ENCODE measurements around the gene MYO7B.

The MYO7B gene

GRCh38 chr2:127646487-127647241 lies 111.2 kb downstream of the MYO7B start:
- Histone ChIP-seq H3K36me3 (ENCODE audit: control insufficient read depth in 2 of 2, insufficient read depth in 2 of 2, low read length in 2 of 2) (peaks cover 12 to 13% of the 10 kb centered on the region in 2 donors), H3K9me3 (ENCODE audit: control insufficient read depth in 2 of 2, low read length in 2 of 2) (no peaks in the 10 kb centered on the region), H3K27ac (ENCODE audit: low read length) (peak overlapping the region; percentile 87), H3K9ac (ENCODE audit: low read length in 2 of 2) (peak overlapping the region; percentile 12 to 42), H3K27me3 (ENCODE audit: control insufficient read depth in 1 of 2, insufficient read depth in 2 of 2, low read length in 2 of 2) (no peaks in the 10 kb centered on the region), H3K4me3 (ENCODE audit: low read length in 2 of 2) (peak overlapping the region in 1 of 2 donors; percentile 40), H3K4me1 (ENCODE audit: control insufficient read depth, insufficient read depth, low read length) (peaks cover 92% of the 10 kb centered on the region)

- H3K27ac ChIP-seq (ENCODE audit: low read length) = peak overlapping the region; percentile 87
- H3K4me3 ChIP-seq (ENCODE audit: low read length in 2 of 2) = peak overlapping the region in 1 of 2 donors; percentile 40
- no peaks in the 10 kb centered on the region for H3K9me3 ChIP-seq (ENCODE audit: control insufficient read depth in 2 of 2, low read length in 2 of 2)
- peak overlapping the region; percentile 11 to 55 for H3K9ac ChIP-seq (ENCODE audit: low read length in 2 of 2)
- no peaks in the 10 kb centered on the region for H3K27me3 ChIP-seq (ENCODE audit: control insufficient read depth in 1 of 2, insufficient read depth in 2 of 2, low read length in 2 of 2)
- peaks cover 8 to 11% of the 10 kb centered on the region in 2 donors for H3K36me3 ChIP-seq (ENCODE audit: control insufficient read depth in 2 of 2, insufficient read depth in 2 of 2, low read length in 2 of 2)
- peaks cover 95% of the 10 kb centered on the region for H3K4me1 ChIP-seq (ENCODE audit: control insufficient read depth, insufficient read depth, low read length)
These were observed 112.0 kb downstream of the MYO7B start for GRCh38 chr2:127647242-127648190.

DNA sequence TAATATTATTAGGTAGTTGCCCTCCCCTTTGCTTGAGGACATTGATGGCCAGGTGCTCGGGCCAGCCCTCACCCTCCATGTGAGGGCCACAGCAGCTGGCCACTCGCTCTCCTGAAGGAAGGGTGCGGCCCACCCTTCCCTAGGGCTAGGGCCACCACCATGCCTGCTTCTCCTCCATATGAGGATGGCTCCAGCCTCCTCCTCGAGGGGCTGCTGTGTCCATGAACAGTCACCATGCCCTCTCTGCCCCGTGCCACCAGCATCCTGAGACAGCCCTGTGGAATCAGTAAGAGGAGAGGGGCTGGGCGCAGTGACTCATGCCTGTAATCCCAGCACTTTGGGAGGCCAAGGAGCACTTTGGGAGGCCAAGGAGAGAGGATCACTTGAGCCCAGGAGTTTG lies 112.8 kb downstream of the MYO7B start:
- peaks cover 96% of the 10 kb centered on the region for H3K4me1 ChIP-seq (ENCODE audit: control insufficient read depth, insufficient read depth, low read length)
- H3K27me3 ChIP-seq (ENCODE audit: control insufficient read depth in 1 of 2, insufficient read depth in 2 of 2, low read length in 2 of 2) = no peaks in the 10 kb centered on the region
- no peaks in the 10 kb centered on the region for H3K9me3 ChIP-seq (ENCODE audit: control insufficient read depth in 2 of 2, low read length in 2 of 2)
- peak overlapping the region; percentile 11 to 55 for H3K9ac ChIP-seq (ENCODE audit: low read length in 2 of 2)
- H3K27ac ChIP-seq (ENCODE audit: low read length) = peak overlapping the region; percentile 87
- peaks cover 3 to 13% of the 10 kb centered on the region in 2 donors for H3K36me3 ChIP-seq (ENCODE audit: control insufficient read depth in 2 of 2, insufficient read depth in 2 of 2, low read length in 2 of 2)
- no peak overlapping the region for H3K4me3 ChIP-seq (ENCODE audit: low read length in 2 of 2)

GRCh38 chr2:127649100-127649611 lies 113.7 kb downstream of the MYO7B start:
- peak overlapping the region; percentile 37 to 49 for H3K4me3 ChIP-seq (ENCODE audit: low read length in 2 of 2)
- H3K4me1 ChIP-seq (ENCODE audit: control insufficient read depth, insufficient read depth, low read length) = peaks cover 96% of the 10 kb centered on the region
- H3K27ac ChIP-seq (ENCODE audit: low read length) = peak overlapping the region; percentile 100
- peaks cover 9 to 17% of the 10 kb centered on the region in 2 donors for H3K36me3 ChIP-seq (ENCODE audit: control insufficient read depth in 2 of 2, insufficient read depth in 2 of 2, low read length in 2 of 2)
- H3K27me3 ChIP-seq (ENCODE audit: control insufficient read depth in 1 of 2, insufficient read depth in 2 of 2, low read length in 2 of 2) = no peaks in the 10 kb centered on the region
- no peaks in the 10 kb centered on the region for H3K9me3 ChIP-seq (ENCODE audit: control insufficient read depth in 2 of 2, low read length in 2 of 2)
- peak overlapping the region; percentile 82 to 83 for H3K9ac ChIP-seq (ENCODE audit: low read length in 2 of 2)

DNA sequence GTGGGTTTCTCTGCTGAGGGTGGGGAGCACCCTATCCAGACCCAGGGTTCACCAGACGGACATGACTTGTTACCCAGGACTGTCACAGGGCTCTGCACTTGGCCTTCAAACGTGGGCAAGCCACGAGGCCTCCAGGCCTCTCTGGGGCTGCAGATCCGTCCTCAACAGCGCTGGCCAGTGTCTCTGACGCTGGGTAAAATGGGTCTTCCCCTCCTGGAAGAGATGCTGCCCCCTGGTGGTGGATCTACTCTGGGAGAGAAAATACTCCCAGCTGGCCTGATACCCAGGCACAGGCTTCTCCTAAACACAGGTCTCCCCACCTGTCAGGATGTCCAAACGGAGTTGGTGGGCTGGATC lies 114.2 kb downstream of the MYO7B start:
- Histone ChIP-seq H3K36me3 (ENCODE audit: control insufficient read depth in 2 of 2, insufficient read depth in 2 of 2, low read length in 2 of 2) (peaks cover 14 to 21% of the 10 kb centered on the region in 2 donors), H3K4me1 (ENCODE audit: control insufficient read depth, insufficient read depth, low read length) (peaks cover 96% of the 10 kb centered on the region), H3K27ac (ENCODE audit: low read length) (peak overlapping the region; percentile 100), H3K9ac (ENCODE audit: low read length in 2 of 2) (peak overlapping the region; percentile 82 to 83), H3K4me3 (ENCODE audit: low read length in 2 of 2) (peak overlapping the region; percentile 37 to 59), H3K27me3 (ENCODE audit: control insufficient read depth in 1 of 2, insufficient read depth in 2 of 2, low read length in 2 of 2) (no peaks in the 10 kb centered on the region), H3K9me3 (ENCODE audit: control insufficient read depth in 2 of 2, low read length in 2 of 2) (no peaks in the 10 kb centered on the region)

GRCh38 chr2:127650041-127650784 lies 114.7 kb downstream of the MYO7B start:
- Histone ChIP-seq H3K9me3 (ENCODE audit: control insufficient read depth in 2 of 2, low read length in 2 of 2) (no peaks in the 10 kb centered on the region), H3K27me3 (ENCODE audit: control insufficient read depth in 1 of 2, insufficient read depth in 2 of 2, low read length in 2 of 2) (no peaks in the 10 kb centered on the region), H3K9ac (ENCODE audit: low read length in 2 of 2) (peak overlapping the region; percentile 82 to 83), H3K4me1 (ENCODE audit: control insufficient read depth, insufficient read depth, low read length) (peaks cover 96% of the 10 kb centered on the region), H3K4me3 (ENCODE audit: low read length in 2 of 2) (peak overlapping the region; percentile 20 to 59), H3K27ac (ENCODE audit: low read length) (peak overlapping the region; percentile 100), H3K36me3 (ENCODE audit: control insufficient read depth in 2 of 2, insufficient read depth in 2 of 2, low read length in 2 of 2) (peaks cover 16 to 22% of the 10 kb centered on the region in 2 donors)

DNA sequence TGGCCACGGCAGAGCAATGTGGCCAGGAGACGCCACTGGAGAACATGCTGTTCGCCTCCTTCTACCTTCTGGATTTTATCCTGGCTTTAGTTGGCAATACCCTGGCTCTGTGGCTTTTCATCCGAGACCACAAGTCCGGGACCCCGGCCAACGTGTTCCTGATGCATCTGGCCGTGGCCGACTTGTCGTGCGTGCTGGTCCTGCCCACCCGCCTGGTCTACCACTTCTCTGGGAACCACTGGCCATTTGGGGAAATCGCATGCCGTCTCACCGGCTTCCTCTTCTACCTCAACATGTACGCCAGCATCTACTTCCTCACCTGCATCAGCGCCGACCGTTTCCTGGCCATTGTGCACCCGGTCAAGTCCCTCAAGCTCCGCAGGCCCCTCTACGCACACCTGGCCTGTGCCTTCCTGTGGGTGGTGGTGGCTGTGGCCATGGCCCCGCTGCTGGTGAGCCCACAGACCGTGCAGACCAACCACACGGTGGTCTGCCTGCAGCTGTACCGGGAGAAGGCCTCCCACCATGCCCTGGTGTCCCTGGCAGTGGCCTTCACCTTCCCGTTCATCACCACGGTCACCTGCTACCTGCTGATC lies 115.4 kb downstream of the MYO7B start:
- peak overlapping the region; percentile 100 for H3K27ac ChIP-seq (ENCODE audit: low read length)
- H3K4me1 ChIP-seq (ENCODE audit: control insufficient read depth, insufficient read depth, low read length) = peaks cover 96% of the 10 kb centered on the region
- H3K4me3 ChIP-seq (ENCODE audit: low read length in 2 of 2) = peak overlapping the region in 1 of 2 donors; percentile 59
- no peaks in the 10 kb centered on the region for H3K9me3 ChIP-seq (ENCODE audit: control insufficient read depth in 2 of 2, low read length in 2 of 2)
- H3K36me3 ChIP-seq (ENCODE audit: control insufficient read depth in 2 of 2, insufficient read depth in 2 of 2, low read length in 2 of 2) = peaks cover 16 to 22% of the 10 kb centered on the region in 2 donors
- H3K9ac ChIP-seq (ENCODE audit: low read length in 2 of 2) = peak overlapping the region; percentile 80 to 82
- H3K27me3 ChIP-seq (ENCODE audit: control insufficient read depth in 1 of 2, insufficient read depth in 2 of 2, low read length in 2 of 2) = no peaks in the 10 kb centered on the region

DNA sequence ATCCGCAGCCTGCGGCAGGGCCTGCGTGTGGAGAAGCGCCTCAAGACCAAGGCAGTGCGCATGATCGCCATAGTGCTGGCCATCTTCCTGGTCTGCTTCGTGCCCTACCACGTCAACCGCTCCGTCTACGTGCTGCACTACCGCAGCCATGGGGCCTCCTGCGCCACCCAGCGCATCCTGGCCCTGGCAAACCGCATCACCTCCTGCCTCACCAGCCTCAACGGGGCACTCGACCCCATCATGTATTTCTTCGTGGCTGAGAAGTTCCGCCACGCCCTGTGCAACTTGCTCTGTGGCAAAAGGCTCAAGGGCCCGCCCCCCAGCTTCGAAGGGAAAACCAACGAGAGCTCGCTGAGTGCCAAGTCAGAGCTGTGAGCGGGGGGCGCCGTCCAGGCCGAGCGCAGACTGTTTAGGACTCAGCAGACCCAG lies 115.9 kb downstream of the MYO7B start:
- Histone ChIP-seq H3K9ac (ENCODE audit: low read length in 2 of 2) (peak overlapping the region; percentile 58 to 80), H3K4me3 (ENCODE audit: low read length in 2 of 2) (peak overlapping the region in 1 of 2 donors; percentile 54), H3K27ac (ENCODE audit: low read length) (peak overlapping the region; percentile 100)

GRCh38 chr2:127651971-127652550 lies 116.6 kb downstream of the MYO7B start:
- Histone ChIP-seq H3K36me3 (ENCODE audit: control insufficient read depth in 2 of 2, insufficient read depth in 2 of 2, low read length in 2 of 2) (peaks cover 16 to 27% of the 10 kb centered on the region in 2 donors), H3K27ac (ENCODE audit: low read length) (peak overlapping the region; percentile 100), H3K27me3 (ENCODE audit: control insufficient read depth in 1 of 2, insufficient read depth in 2 of 2, low read length in 2 of 2) (no peaks in the 10 kb centered on the region), H3K9ac (ENCODE audit: low read length in 2 of 2) (peak overlapping the region; percentile 73 to 80), H3K4me1 (ENCODE audit: control insufficient read depth, insufficient read depth, low read length) (peaks cover 95% of the 10 kb centered on the region), H3K9me3 (ENCODE audit: control insufficient read depth in 2 of 2, low read length in 2 of 2) (no peaks in the 10 kb centered on the region), H3K4me3 (ENCODE audit: low read length in 2 of 2) (peak overlapping the region in 1 of 2 donors; percentile 54)

More for the DNA sequence above, 115.9 kb downstream of the MYO7B start:
- peaks cover 16 to 22% of the 10 kb centered on the region in 2 donors for H3K36me3 ChIP-seq (ENCODE audit: control insufficient read depth in 2 of 2, insufficient read depth in 2 of 2, low read length in 2 of 2)
- H3K9me3 ChIP-seq (ENCODE audit: control insufficient read depth in 2 of 2, low read length in 2 of 2) = no peaks in the 10 kb centered on the region
- H3K4me1 ChIP-seq (ENCODE audit: control insufficient read depth, insufficient read depth, low read length) = peaks cover 95% of the 10 kb centered on the region
- H3K27me3 ChIP-seq (ENCODE audit: control insufficient read depth in 1 of 2, insufficient read depth in 2 of 2, low read length in 2 of 2) = no peaks in the 10 kb centered on the region

All from stomach smooth muscle (tissue), 2 donors.